Endothelial cell of umbilical vein (primary cell): ENCODE measurements around the gene MRPL14. TPM values are rescaled to one million over a fixed set of nuclear protein-coding genes. Genes with fewer than 3 reads are reported as not detected.

ENCODE experiments used
- BruUV-seq: library from RNA; stranded (reverse); fragments of 400-500 nt; replicated peaks from 2 replicates; lab custom pipeline; 2021; lab: Mats Ljungman, UMichigan
- CTCF ChIA-PET: fragments of 300-600, 350-600 bp; sonication (Branson Sonifier 250); formaldehyde crosslinking; loops from one replicate; lab custom pipeline; 2021; ENCODE audit warnings: antibody characterized with exemption, inconsistent platforms; lab: Charles Lee
- POLR2A ChIA-PET: fragments of 300-600, 350-600 bp; sonication (Branson Sonifier 250); formaldehyde crosslinking; loops from one replicate; lab custom pipeline; 2021; ENCODE audit warnings: antibody characterized with exemption, inconsistent platforms; lab: Charles Lee
- DNase-seq: peaks from one replicate; pipeline ENCODE4 v3.0.0-alpha.2; 2011; ENCODE audit warnings: low read depth, low spot score
- FAIRE-seq: peaks from 2 replicates; lab custom pipeline; 2011; peaks lifted over from hg19 to GRCh38; lab: Jason Lieb, UNC
- H2AFZ ChIP-seq: 2 replicates; pipeline ENCODE4 v1.6.0; 2012; ENCODE audit warnings: low read depth, low read length, control low read depth, inconsistent platforms
- H3K27ac ChIP-seq: 2 replicates; pipeline ENCODE4 v1.5.1; 2011; ENCODE audit warnings: low read depth, mild to moderate bottlenecking, control low read depth, low read length, moderate library complexity; ENCODE audit not compliant: insufficient read depth
- H3K27me3 ChIP-seq, 2 experiments: 2 replicates each; pipeline versions ENCODE4 v1.6.0 to v1.6.1; 2011; ENCODE audit warnings: low read length in 2 of 2, mixed read lengths in 1 of 2; ENCODE audit not compliant: control insufficient read depth in 2 of 2, insufficient read depth in 2 of 2
- H3K36me3 ChIP-seq, 2 experiments: 2 replicates in 1 of 2; 3 replicates in 1 of 2; pipeline ENCODE4 v1.5.1; 2011; ENCODE audit warnings: low read length in 2 of 2, mild to moderate bottlenecking in 1 of 2, moderate library complexity in 1 of 2; ENCODE audit not compliant: control insufficient read depth in 2 of 2, insufficient read depth in 2 of 2; ENCODE audit errors: extremely low read depth in 1 of 2
- H3K4me1 ChIP-seq: 3 replicates; pipeline ENCODE4 v1.5.1; 2011; ENCODE audit warnings: mild to moderate bottlenecking, low read length; ENCODE audit not compliant: control insufficient read depth, insufficient read depth; ENCODE audit errors: extremely low read depth
- H3K4me2 ChIP-seq: 2 replicates; pipeline ENCODE4 v1.6.1; 2011; ENCODE audit warnings: low read length, control low read depth, mixed read lengths; ENCODE audit not compliant: insufficient read depth
- H3K4me3 ChIP-seq, 3 experiments: fragments of 200-600 bp in 1 of 3; sonication (generic), shearing (Covaris generic) in 1 of 3; replicated peaks in 1 of 3; 2 replicates each; pipeline ENCODE4 v1.5.1; 2011 to 2016; ENCODE audit warnings: control low read depth in 3 of 3, low read length in 3 of 3, mild to moderate bottlenecking in 2 of 3, inconsistent platforms in 1 of 3, low read depth in 1 of 3, moderate library complexity in 1 of 3; ENCODE audit not compliant: insufficient read depth in 1 of 3
- H3K79me2 ChIP-seq: 2 replicates; pipeline ENCODE4 v1.6.0; 2012; ENCODE audit warnings: low read length, inconsistent platforms; ENCODE audit not compliant: control insufficient read depth, insufficient read depth
- H3K9ac ChIP-seq: replicated peaks from 2 replicates; pipeline ENCODE3; 2011; ENCODE audit warnings: low read length, control low read depth; ENCODE audit not compliant: insufficient read depth; ENCODE audit errors: extremely low read depth
- H3K9me1 ChIP-seq: replicated peaks from 3 replicates; pipeline ENCODE4 v1.6.0; 2011; ENCODE audit warnings: mild to moderate bottlenecking, low read length; ENCODE audit not compliant: control insufficient read depth, insufficient read depth; ENCODE audit errors: extremely low read depth
- H3K9me3 ChIP-seq: replicated peaks from 2 replicates; pipeline ENCODE4 v1.5.1; 2012; ENCODE audit warnings: low read length, inconsistent platforms; ENCODE audit not compliant: control insufficient read depth, insufficient read depth
- H4K20me1 ChIP-seq: replicated peaks from 2 replicates; pipeline ENCODE3; 2011; ENCODE audit warnings: mild to moderate bottlenecking, low read length; ENCODE audit not compliant: control insufficient read depth, insufficient read depth; ENCODE audit errors: extremely low read depth
- EZH2 ChIP-seq: IDR thresholded peaks from 2 replicates; pipeline ENCODE4 v1.6.1; 2012; ENCODE audit warnings: borderline replicate concordance, low read depth, mild to moderate bottlenecking, moderate library complexity, low read length, inconsistent platforms; ENCODE audit not compliant: severe bottlenecking
- FOS ChIP-seq: IDR thresholded peaks from 2 replicates; pipeline ENCODE4 v1.6.1; 2011; ENCODE audit warnings: mild to moderate bottlenecking, low read length, moderate library complexity, borderline replicate concordance; ENCODE audit not compliant: insufficient read depth
- GATA2 ChIP-seq: IDR thresholded peaks from 2 replicates; pipeline ENCODE4 v1.7.0; 2011; ENCODE audit warnings: low read depth, mild to moderate bottlenecking, moderate library complexity, mixed read lengths, low read length; ENCODE audit not compliant: insufficient read length, insufficient read depth
- JUN ChIP-seq: IDR thresholded peaks from 2 replicates; pipeline ENCODE4 v1.6.1; 2011; ENCODE audit warnings: borderline replicate concordance, low read depth; ENCODE audit not compliant: insufficient read length, insufficient read depth
- MYC ChIP-seq: IDR thresholded peaks from one replicate; pipeline ENCODE4 v1.6.1; 2011; ENCODE audit warnings: mild to moderate bottlenecking, low read depth, low read length
- POLR2A ChIP-seq: IDR thresholded peaks from 2 replicates; pipeline ENCODE4 v1.6.1; 2012; ENCODE audit warnings: low read depth, mild to moderate bottlenecking, control low read depth, low read length
- POLR2AphosphoS5 ChIP-seq: IDR thresholded peaks from 2 replicates; pipeline ENCODE4 v1.6.1; 2012; ENCODE audit warnings: low read depth, mild to moderate bottlenecking, control low read depth, low read length, moderate library complexity; ENCODE audit not compliant: insufficient read depth
- dilution Hi-C: fragments of 300-500 bp; cut with MboI; formaldehyde crosslinking; loops from one replicate; pipeline ENCODE4 v1.15.0; 2019; ENCODE audit warnings: low sequenced_read_pairs; ENCODE audit not compliant: extremely low pct_ligation_motif_present
- intact Hi-C: fragments of 100-400 bp; cut with micrococcal nuclease; formaldehyde crosslinking; loops from one replicate; pipeline ENCODE4 v1.10.0; 2022
- polyA plus RNA-seq, 4 experiments: library from polyadenylated mRNA; depleted of rRNA in 3 of 4; stranded (reverse) in 3 of 4; unstranded in 1 of 4; fragments of >200 nt; gene quantifications; 2 replicates each; pipeline versions ENCODE4 v1.2.1 to v1.2.3, GENCODE V29; 2011 to 2012; ENCODE audit warnings: missing spikeins in 1 of 4
- total RNA-seq: library from RNA; stranded (reverse); gene quantifications from 2 replicates; pipeline ENCODE4 v1.2.3, GENCODE V29; 2021
- TF ChIP-seq, protein P1 (sequence below), 2 donors: IDR thresholded peaks; 1 replicate in 1 of 2; 2 replicates in 1 of 2; pipeline ENCODE4 v1.5.1; 2011; ENCODE audit warnings: low read length in 2 of 2, mild to moderate bottlenecking in 2 of 2, moderate library complexity in 2 of 2, control low read depth in 1 of 2, inconsistent platforms in 1 of 2, low read depth in 1 of 2; ENCODE audit not compliant: insufficient read depth in 1 of 2; ENCODE audit errors: extremely low read depth in 1 of 2
- TF ChIP-seq, protein P2 (sequence below): IDR thresholded peaks from 2 replicates; pipeline ENCODE4 v1.6.1; 2011; ENCODE audit not compliant: insufficient read depth, insufficient read length

The MRPL14 gene
- total and polyA plus RNA-seq, 2 donors (not counting 3 experiments of a cell fraction or from before 2014, with no cell fraction given): 68.1 to 103 TPM

DNA sequence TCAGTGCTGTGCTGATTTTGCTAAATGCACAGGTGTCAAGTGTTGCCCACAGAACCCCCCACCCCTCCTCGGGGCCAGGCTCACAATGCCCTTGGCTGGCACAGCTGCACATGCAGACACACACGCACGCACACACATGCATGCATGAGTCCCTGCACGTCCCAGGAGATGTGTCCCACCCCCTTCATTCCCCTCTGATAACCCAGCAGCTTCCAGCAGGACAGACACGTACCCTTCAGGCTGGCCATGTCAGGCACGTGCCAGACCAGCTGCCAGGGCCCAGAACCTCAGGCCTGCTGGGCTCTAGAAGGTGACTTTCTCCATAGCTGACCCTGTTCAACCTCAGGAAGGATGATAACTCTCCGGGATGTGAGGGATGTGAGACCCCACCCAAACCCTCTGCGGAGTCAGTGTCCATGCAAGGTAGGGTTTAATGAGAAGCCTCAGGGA lies 44.4 kb downstream of the MRPL14 start:
- H4K20me1 ChIP-seq: no peaks in the 10 kb centered on the region
- intact Hi-C loops (no loop called here), dilution Hi-C loops (no loop called here)
- H3K9ac ChIP-seq: no peak overlapping the region
- H3K9me1 ChIP-seq: no peaks in the 10 kb centered on the region
- CTCF ChIA-PET: interaction anchor here (0.6 to 2.8 kb wide), 4 partner anchors 8 to 416 kb away, joined by 3 to 8 read pairs (median 3); no protein-coding TSS in a partner anchor
- no peak overlapping the region for H3K27ac ChIP-seq
- TF ChIP-seq POLR2AphosphoS5 (no peak), POLR2A (no peak), MYC (no peak), EZH2 (no peak), GATA2 (no peak), FOS (no peak), JUN (no peak)
- TF ChIP-seq, protein P1, sequence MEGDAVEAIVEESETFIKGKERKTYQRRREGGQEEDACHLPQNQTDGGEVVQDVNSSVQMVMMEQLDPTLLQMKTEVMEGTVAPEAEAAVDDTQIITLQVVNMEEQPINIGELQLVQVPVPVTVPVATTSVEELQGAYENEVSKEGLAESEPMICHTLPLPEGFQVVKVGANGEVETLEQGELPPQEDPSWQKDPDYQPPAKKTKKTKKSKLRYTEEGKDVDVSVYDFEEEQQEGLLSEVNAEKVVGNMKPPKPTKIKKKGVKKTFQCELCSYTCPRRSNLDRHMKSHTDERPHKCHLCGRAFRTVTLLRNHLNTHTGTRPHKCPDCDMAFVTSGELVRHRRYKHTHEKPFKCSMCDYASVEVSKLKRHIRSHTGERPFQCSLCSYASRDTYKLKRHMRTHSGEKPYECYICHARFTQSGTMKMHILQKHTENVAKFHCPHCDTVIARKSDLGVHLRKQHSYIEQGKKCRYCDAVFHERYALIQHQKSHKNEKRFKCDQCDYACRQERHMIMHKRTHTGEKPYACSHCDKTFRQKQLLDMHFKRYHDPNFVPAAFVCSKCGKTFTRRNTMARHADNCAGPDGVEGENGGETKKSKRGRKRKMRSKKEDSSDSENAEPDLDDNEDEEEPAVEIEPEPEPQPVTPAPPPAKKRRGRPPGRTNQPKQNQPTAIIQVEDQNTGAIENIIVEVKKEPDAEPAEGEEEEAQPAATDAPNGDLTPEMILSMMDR (IDR thresholded peaks at IDR 0.05; ENCODE audit: extremely low read depth in 1 of 2, insufficient read depth in 1 of 2, low read depth in 1 of 2, low read length in 2 of 2): no peak
- TF ChIP-seq, protein P2, sequence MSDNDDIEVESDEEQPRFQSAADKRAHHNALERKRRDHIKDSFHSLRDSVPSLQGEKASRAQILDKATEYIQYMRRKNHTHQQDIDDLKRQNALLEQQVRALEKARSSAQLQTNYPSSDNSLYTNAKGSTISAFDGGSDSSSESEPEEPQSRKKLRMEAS: no peak
- no peaks in the 10 kb centered on the region for H3K27me3 ChIP-seq
- no peaks in the 10 kb centered on the region for H3K4me1 ChIP-seq
- no peak overlapping the region for H3K4me3 ChIP-seq
- FAIRE-seq: no peak
- H3K9me3 ChIP-seq: no peaks in the 10 kb centered on the region
- H3K4me2 ChIP-seq: no peak overlapping the region
- BruUV-seq: no TSS peak
- no peak for DNase-seq
- H3K36me3 ChIP-seq: no peaks in the 10 kb centered on the region
- POLR2A ChIA-PET: no interaction called here
- no peak overlapping the region for H2AFZ ChIP-seq
- no peaks in the 10 kb centered on the region for H3K79me2 ChIP-seq
